Effector memory CD8-positive, alpha-beta T cell (primary cell): ENCODE results near the gene ZSCAN30.

Experiments
- ATAC-seq: fragments of 150-1000 bp; cut with Tn5 transposase; replicated peaks from 2 replicates; pipeline ENCODE4 v1.10.0; 2021; ENCODE audit warnings: mild to moderate bottlenecking, moderate library complexity
- DNase-seq, 3 experiments: peaks; one replicate each; pipeline ENCODE4 v3.0.0; 2021
- H3K27ac Mint-ChIP-seq, 2 donors: one replicate each; pipeline ENCODE4 v1.8.0; 2022; ENCODE audit warnings: mild to moderate bottlenecking in 2 of 2, mixed read lengths in 2 of 2, moderate library complexity in 2 of 2
- H3K27me3 Mint-ChIP-seq, 2 donors: one replicate each; pipeline ENCODE4 v1.8.0; 2022; ENCODE audit warnings: mixed read lengths in 2 of 2
- H3K36me3 Mint-ChIP-seq: one replicate; pipeline ENCODE4 v1.8.0; 2022; ENCODE audit warnings: mild to moderate bottlenecking, moderate library complexity, mixed read lengths; ENCODE audit not compliant: insufficient read depth
- H3K4me1 Mint-ChIP-seq, 2 donors: one replicate each; pipeline ENCODE4 v1.8.0; 2022; ENCODE audit warnings: low read depth in 2 of 2, mixed read lengths in 2 of 2
- H3K4me3 Mint-ChIP-seq, 2 donors: one replicate each; pipeline ENCODE4 v1.8.0; 2022; ENCODE audit warnings: mild to moderate bottlenecking in 2 of 2, mixed read lengths in 2 of 2, moderate library complexity in 2 of 2
- H3K9me3 Mint-ChIP-seq, 2 donors: one replicate each; pipeline ENCODE4 v1.8.0; 2022; ENCODE audit warnings: mixed read lengths in 2 of 2

ZSCAN30 gene

GRCh38 chr18:35303610-35304009, 13.6 kb upstream of the ZSCAN30 start:
- H3K36me3 Mint-ChIP-seq = peaks cover 11% of the 10 kb centered on the region
- H3K4me3 Mint-ChIP-seq = no peak overlapping the region
- peaks cover 2 to 9% of the 10 kb centered on the region in 2 donors for H3K4me1 Mint-ChIP-seq
- H3K9me3 Mint-ChIP-seq = peaks cover 5 to 7% of the 10 kb centered on the region in 2 donors
- ATAC-seq = no peak
- DNase-seq = no peak
- H3K27me3 Mint-ChIP-seq = no peaks in the 10 kb centered on the region
- no peak overlapping the region for H3K27ac Mint-ChIP-seq

- Mint-ChIP-seq H3K4me3 (no peak overlapping the region), H3K4me1 (peaks cover 30 to 59% of the 10 kb centered on the region in 2 donors), H3K9me3 (no peaks in the 10 kb centered on the region), H3K36me3 (peaks cover 12% of the 10 kb centered on the region), H3K27ac (peak overlapping the region in 1 of 2 donors; percentile 61), H3K27me3 (no peaks in the 10 kb centered on the region)
- ATAC-seq = no peak
- no peak for DNase-seq
Measured at GRCh38 chr18:35296060-35296459, 6.0 kb upstream of the ZSCAN30 start.

- Mint-ChIP-seq H3K4me1 (peaks cover 41 to 56% of the 10 kb centered on the region in 2 donors), H3K9me3 (no peaks in the 10 kb centered on the region), H3K27me3 (no peaks in the 10 kb centered on the region), H3K36me3 (peaks cover 19% of the 10 kb centered on the region), H3K27ac (peak overlapping the region; percentile 98 to 99), H3K4me3 (peak overlapping the region; percentile 93 to 97)
- DNase-seq (no peak), ATAC-seq (no peak)
Measured at GRCh38 chr18:35291166-35291565, 1.1 kb upstream of the ZSCAN30 start.

- Mint-ChIP-seq H3K4me1 (peaks cover 35 to 43% of the 10 kb centered on the region in 2 donors), H3K27ac (peak overlapping the region; percentile 98 to 99), H3K36me3 (peaks cover 16% of the 10 kb centered on the region), H3K27me3 (no peaks in the 10 kb centered on the region), H3K4me3 (peak overlapping the region; percentile 93 to 97), H3K9me3 (no peaks in the 10 kb centered on the region)
- ATAC-seq (peak; percentile 44), DNase-seq (no peak)
Measured at GRCh38 chr18:35289727-35290093, 319 bp downstream of the ZSCAN30 start.

- DNase-seq = no peak
Measured at GRCh38 chr18:35289293-35289692, 736 bp downstream of the ZSCAN30 start.

GRCh38 chr18:35284841-35285240, 5.2 kb downstream of the ZSCAN30 start:
- Mint-ChIP-seq H3K36me3 (peaks cover 4% of the 10 kb centered on the region), H3K27ac (no peak overlapping the region), H3K9me3 (no peaks in the 10 kb centered on the region), H3K4me1 (peaks cover 6 to 7% of the 10 kb centered on the region in 2 donors), H3K4me3 (no peak overlapping the region), H3K27me3 (no peaks in the 10 kb centered on the region)
- ATAC-seq (no peak), DNase-seq (no peak)

More at GRCh38 chr18:35289293-35289692, 736 bp downstream of the ZSCAN30 start:
- ATAC-seq = no peak
- H3K27me3 Mint-ChIP-seq = no peaks in the 10 kb centered on the region
- peak overlapping the region; percentile 93 to 97 for H3K4me3 Mint-ChIP-seq
- peaks cover 32 to 39% of the 10 kb centered on the region in 2 donors for H3K4me1 Mint-ChIP-seq
- H3K27ac Mint-ChIP-seq = peak overlapping the region; percentile 98 to 99
- peaks cover 14% of the 10 kb centered on the region for H3K36me3 Mint-ChIP-seq
- no peaks in the 10 kb centered on the region for H3K9me3 Mint-ChIP-seq

- Mint-ChIP-seq H3K27ac (no peak overlapping the region), H3K4me1 (peaks cover under 1 to 4% of the 10 kb centered on the region in 2 donors), H3K4me3 (no peak overlapping the region), H3K9me3 (no peaks in the 10 kb centered on the region), H3K27me3 (no peaks in the 10 kb centered on the region), H3K36me3 (no peaks in the 10 kb centered on the region)
- DNase-seq (no peak), ATAC-seq (no peak)
Measured at GRCh38 chr18:35283923-35284794, 5.9 kb downstream of the ZSCAN30 start.

GRCh38 chr18:35282353-35282752, 7.7 kb downstream of the ZSCAN30 start:
- DNase-seq = no peak
- H3K27me3 Mint-ChIP-seq = no peaks in the 10 kb centered on the region
- ATAC-seq = no peak
- H3K4me3 Mint-ChIP-seq = no peak overlapping the region
- peaks cover 5 to 10% of the 10 kb centered on the region in 2 donors for H3K4me1 Mint-ChIP-seq
- H3K9me3 Mint-ChIP-seq = no peaks in the 10 kb centered on the region
- no peak overlapping the region for H3K27ac Mint-ChIP-seq
- H3K36me3 Mint-ChIP-seq = no peaks in the 10 kb centered on the region

- Mint-ChIP-seq H3K4me1 (peaks cover 8 to 10% of the 10 kb centered on the region in 2 donors), H3K27ac (peak overlapping the region in 1 of 2 donors; percentile 20), H3K4me3 (no peak overlapping the region), H3K36me3 (no peaks in the 10 kb centered on the region), H3K27me3 (no peaks in the 10 kb centered on the region), H3K9me3 (no peaks in the 10 kb centered on the region)
- DNase-seq (no peak), ATAC-seq (no peak)
Measured at GRCh38 chr18:35278969-35279368, 11.1 kb downstream of the ZSCAN30 start.

- ATAC-seq (no peak), DNase-seq (no peak)
- Mint-ChIP-seq H3K9me3 (no peaks in the 10 kb centered on the region), H3K36me3 (no peaks in the 10 kb centered on the region), H3K4me1 (peaks cover 8 to 10% of the 10 kb centered on the region in 2 donors), H3K27ac (no peak overlapping the region), H3K4me3 (no peak overlapping the region), H3K27me3 (no peaks in the 10 kb centered on the region)
Measured at GRCh38 chr18:35278085-35278484, 11.9 kb downstream of the ZSCAN30 start.

- ATAC-seq = no peak
Measured at GRCh38 chr18:35277633-35278032, 12.4 kb downstream of the ZSCAN30 start.

GRCh38 chr18:35276267-35276666, 13.8 kb downstream of the ZSCAN30 start:
- Mint-ChIP-seq H3K27ac (no peak overlapping the region), H3K36me3 (no peaks in the 10 kb centered on the region), H3K9me3 (no peaks in the 10 kb centered on the region), H3K4me1 (peaks cover 8 to 10% of the 10 kb centered on the region in 2 donors), H3K4me3 (no peak overlapping the region), H3K27me3 (no peaks in the 10 kb centered on the region)
- ATAC-seq = no peak
- DNase-seq = no peak

More at GRCh38 chr18:35277633-35278032, 12.4 kb downstream of the ZSCAN30 start:
- H3K27me3 Mint-ChIP-seq = no peaks in the 10 kb centered on the region
- DNase-seq = no peak
- peaks cover 8 to 10% of the 10 kb centered on the region in 2 donors for H3K4me1 Mint-ChIP-seq
- no peak overlapping the region for H3K27ac Mint-ChIP-seq
- no peaks in the 10 kb centered on the region for H3K36me3 Mint-ChIP-seq
- no peaks in the 10 kb centered on the region for H3K9me3 Mint-ChIP-seq
- no peak overlapping the region for H3K4me3 Mint-ChIP-seq

- no peak for DNase-seq
- peaks cover 0 to 4% of the 10 kb centered on the region in 2 donors for H3K9me3 Mint-ChIP-seq
Measured at GRCh38 chr18:35271656-35272055, 18.4 kb downstream of the ZSCAN30 start.

GRCh38 chr18:35268821-35269220, 21.2 kb downstream of the ZSCAN30 start:
- Mint-ChIP-seq H3K9me3 (peaks cover 0 to 7% of the 10 kb centered on the region in 2 donors), H3K27ac (no peak overlapping the region), H3K27me3 (no peaks in the 10 kb centered on the region), H3K36me3 (peaks cover 2% of the 10 kb centered on the region), H3K4me3 (peak overlapping the region in 1 of 2 donors; percentile 98), H3K4me1 (peaks cover 14 to 26% of the 10 kb centered on the region in 2 donors)
- ATAC-seq (no peak), DNase-seq (no peak)

More at GRCh38 chr18:35271656-35272055, 18.4 kb downstream of the ZSCAN30 start:
- Mint-ChIP-seq H3K36me3 (peaks cover 2% of the 10 kb centered on the region), H3K4me1 (peaks cover 13 to 22% of the 10 kb centered on the region in 2 donors), H3K27me3 (no peaks in the 10 kb centered on the region), H3K27ac (no peak overlapping the region), H3K4me3 (no peak overlapping the region)
- ATAC-seq = no peak
